Measurements from ENCODE around the gene BCAT1.

BCAT1 gene

DNA sequence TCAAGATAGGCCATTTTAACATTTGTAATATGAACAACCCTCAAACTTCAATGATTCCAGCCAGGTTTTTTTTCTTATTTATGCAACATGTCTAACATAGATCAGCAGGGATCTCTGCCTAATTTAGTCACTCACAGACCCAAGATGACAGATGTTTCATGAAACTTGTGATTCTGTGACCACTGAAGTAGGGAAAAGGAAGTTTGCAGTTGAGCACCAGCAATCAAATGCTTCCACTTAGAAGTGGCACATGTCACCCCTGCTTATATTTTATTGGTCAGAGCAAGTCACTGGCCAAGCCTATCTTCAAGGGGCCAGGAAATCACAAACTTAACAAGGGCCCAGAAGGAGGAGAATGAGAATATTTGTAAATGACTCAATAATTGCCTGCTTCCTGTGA is 150.6 kb downstream of the BCAT1 start:
- Histone ChIP-seq H3K4me1 (ENCODE audit: insufficient read depth, poor library complexity, severe bottlenecking) (no peaks in the 10 kb centered on the region), H3K27me3 (ENCODE audit: insufficient read depth, poor library complexity, severe bottlenecking) (no peaks in the 10 kb centered on the region), H3K4me3 (ENCODE audit: severe bottlenecking) (no peak overlapping the region), H3K27ac (ENCODE audit: poor library complexity, severe bottlenecking) (no peak overlapping the region), H3K9me3 (ENCODE audit: severe bottlenecking) (no peaks in the 10 kb centered on the region), H3K36me3 (ENCODE audit: low read depth) (no peaks in the 10 kb centered on the region)
- TF ChIP-seq, protein P1, sequence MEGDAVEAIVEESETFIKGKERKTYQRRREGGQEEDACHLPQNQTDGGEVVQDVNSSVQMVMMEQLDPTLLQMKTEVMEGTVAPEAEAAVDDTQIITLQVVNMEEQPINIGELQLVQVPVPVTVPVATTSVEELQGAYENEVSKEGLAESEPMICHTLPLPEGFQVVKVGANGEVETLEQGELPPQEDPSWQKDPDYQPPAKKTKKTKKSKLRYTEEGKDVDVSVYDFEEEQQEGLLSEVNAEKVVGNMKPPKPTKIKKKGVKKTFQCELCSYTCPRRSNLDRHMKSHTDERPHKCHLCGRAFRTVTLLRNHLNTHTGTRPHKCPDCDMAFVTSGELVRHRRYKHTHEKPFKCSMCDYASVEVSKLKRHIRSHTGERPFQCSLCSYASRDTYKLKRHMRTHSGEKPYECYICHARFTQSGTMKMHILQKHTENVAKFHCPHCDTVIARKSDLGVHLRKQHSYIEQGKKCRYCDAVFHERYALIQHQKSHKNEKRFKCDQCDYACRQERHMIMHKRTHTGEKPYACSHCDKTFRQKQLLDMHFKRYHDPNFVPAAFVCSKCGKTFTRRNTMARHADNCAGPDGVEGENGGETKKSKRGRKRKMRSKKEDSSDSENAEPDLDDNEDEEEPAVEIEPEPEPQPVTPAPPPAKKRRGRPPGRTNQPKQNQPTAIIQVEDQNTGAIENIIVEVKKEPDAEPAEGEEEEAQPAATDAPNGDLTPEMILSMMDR (IDR thresholded peaks at IDR 0.05; ENCODE audit: poor library complexity, severe bottlenecking): no peak
- DNase-seq (ENCODE audit: low spot score) (no peak), ATAC-seq (ENCODE audit: low read depth) (no peak)

DNA sequence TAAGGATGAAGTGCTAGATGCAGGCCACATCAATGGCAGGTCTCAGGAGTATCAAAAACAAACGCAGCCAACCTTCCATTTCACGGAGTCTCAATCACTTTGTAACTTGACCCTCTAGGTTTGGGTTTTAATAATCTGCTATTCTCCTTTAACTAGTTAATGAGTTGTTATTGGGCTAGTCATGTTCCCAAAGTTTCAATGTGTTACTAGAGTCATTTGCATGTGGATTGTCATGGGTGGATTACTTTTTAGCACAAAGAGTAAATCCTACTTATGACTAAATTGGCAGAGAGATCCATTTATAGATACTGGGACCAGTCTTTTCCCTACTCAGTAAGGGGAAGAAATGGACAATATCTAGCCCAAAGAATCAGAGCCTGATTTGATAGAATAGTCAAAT is 151.0 kb downstream of the BCAT1 start:
- ATAC-seq (ENCODE audit: low read depth) (no peak), DNase-seq (ENCODE audit: low spot score) (no peak)

DNA sequence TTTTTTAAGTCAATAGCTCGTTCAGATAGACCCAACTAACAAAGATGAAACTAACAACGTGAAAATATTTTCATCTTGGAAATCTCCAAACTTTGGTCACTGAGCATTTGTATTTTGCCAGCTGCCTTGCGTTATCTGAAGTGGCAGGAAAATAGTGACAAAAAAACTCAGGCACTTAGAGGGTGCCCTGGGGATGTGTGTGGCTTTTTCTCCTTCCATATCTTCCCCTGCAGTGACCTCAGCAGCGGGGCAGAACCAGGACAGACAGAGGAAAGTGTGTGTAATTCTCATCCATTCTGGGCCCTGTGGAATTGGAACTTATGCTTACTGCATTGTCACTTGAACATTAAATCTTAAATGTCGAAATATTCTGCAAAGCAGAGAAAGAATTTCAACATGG is 152.0 kb downstream of the BCAT1 start:
- no peak for DNase-seq (ENCODE audit: low spot score)
- H3K9me3 ChIP-seq (ENCODE audit: severe bottlenecking): no peaks in the 10 kb centered on the region
- H3K4me3 ChIP-seq (ENCODE audit: severe bottlenecking): no peak overlapping the region
- no peak overlapping the region for H3K27ac ChIP-seq (ENCODE audit: poor library complexity, severe bottlenecking)
- TF ChIP-seq, protein P1 (IDR thresholded peaks at IDR 0.05; ENCODE audit: poor library complexity, severe bottlenecking): no peak
- no peaks in the 10 kb centered on the region for H3K36me3 ChIP-seq (ENCODE audit: low read depth)
- H3K27me3 ChIP-seq (ENCODE audit: insufficient read depth, poor library complexity, severe bottlenecking): no peaks in the 10 kb centered on the region
- no peaks in the 10 kb centered on the region for H3K4me1 ChIP-seq (ENCODE audit: insufficient read depth, poor library complexity, severe bottlenecking)
- no peak for ATAC-seq (ENCODE audit: low read depth)

More for the DNA sequence above, 151.0 kb downstream of the BCAT1 start:
- Histone ChIP-seq H3K36me3 (ENCODE audit: low read depth) (no peaks in the 10 kb centered on the region), H3K4me3 (ENCODE audit: severe bottlenecking) (no peak overlapping the region), H3K9me3 (ENCODE audit: severe bottlenecking) (no peaks in the 10 kb centered on the region), H3K4me1 (ENCODE audit: insufficient read depth, poor library complexity, severe bottlenecking) (no peaks in the 10 kb centered on the region), H3K27me3 (ENCODE audit: insufficient read depth, poor library complexity, severe bottlenecking) (no peaks in the 10 kb centered on the region), H3K27ac (ENCODE audit: poor library complexity, severe bottlenecking) (no peak overlapping the region)
- TF ChIP-seq, protein P1 (IDR thresholded peaks at IDR 0.05; ENCODE audit: poor library complexity, severe bottlenecking): no peak

DNA sequence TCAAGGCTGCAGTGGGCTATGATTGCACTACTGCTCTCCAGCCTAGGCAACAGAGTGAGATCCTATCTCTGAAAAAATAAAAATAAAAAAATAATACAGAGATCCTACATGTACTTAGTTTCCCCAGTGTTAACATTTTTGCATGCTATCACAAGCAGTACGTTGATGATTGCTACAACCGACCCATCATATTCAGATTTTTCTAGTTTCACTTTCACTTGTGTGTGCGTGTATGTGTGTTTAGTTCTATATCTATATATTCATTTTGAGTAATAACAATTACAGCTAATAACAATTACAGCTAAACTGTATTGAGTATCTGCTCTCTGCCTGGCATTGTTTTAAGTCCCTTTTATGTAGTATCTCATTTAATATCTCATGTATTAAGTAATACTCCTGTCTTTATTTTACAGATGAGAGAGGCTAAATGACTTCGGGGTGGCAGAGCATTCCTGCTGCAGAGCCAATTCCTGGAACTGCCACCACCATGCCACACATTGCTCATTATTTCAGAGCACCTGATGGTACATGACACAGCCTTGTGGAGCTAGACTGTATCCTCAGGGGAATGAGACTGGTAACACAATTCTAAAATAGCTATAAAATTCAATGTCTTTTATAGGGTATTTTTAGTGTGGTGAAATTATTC is 153.1 kb downstream of the BCAT1 start:
- H3K4me3 ChIP-seq (ENCODE audit: severe bottlenecking): no peak overlapping the region
- ATAC-seq (ENCODE audit: low read depth): no peak

DNA sequence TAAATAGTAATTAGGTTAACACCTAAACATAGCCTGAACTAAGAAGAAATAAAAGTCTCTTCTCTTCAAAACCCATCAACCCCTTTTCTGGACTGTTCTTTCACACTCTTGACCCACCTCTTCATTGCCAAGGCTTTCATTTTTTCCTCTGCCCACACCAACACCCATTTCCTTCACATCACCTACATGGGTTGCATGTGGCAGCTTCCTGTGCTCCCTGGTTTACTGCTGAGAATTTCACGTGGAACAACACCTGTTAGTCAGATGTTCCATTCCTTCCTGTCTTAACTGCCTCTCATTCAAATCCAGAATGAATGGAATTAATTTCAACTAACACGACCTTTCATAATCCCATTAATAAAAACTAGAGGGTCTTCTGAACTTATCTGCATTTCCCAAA is 157.3 kb downstream of the BCAT1 start:
- Histone ChIP-seq H3K27ac (ENCODE audit: poor library complexity, severe bottlenecking) (no peak overlapping the region), H3K4me1 (ENCODE audit: insufficient read depth, poor library complexity, severe bottlenecking) (no peaks in the 10 kb centered on the region), H3K27me3 (ENCODE audit: insufficient read depth, poor library complexity, severe bottlenecking) (no peaks in the 10 kb centered on the region), H3K4me3 (ENCODE audit: severe bottlenecking) (no peak overlapping the region), H3K9me3 (ENCODE audit: severe bottlenecking) (no peaks in the 10 kb centered on the region), H3K36me3 (ENCODE audit: low read depth) (no peaks in the 10 kb centered on the region)
- DNase-seq (ENCODE audit: low spot score) (no peak), ATAC-seq (ENCODE audit: low read depth) (no peak)
- TF ChIP-seq, protein P1 (IDR thresholded peaks at IDR 0.05; ENCODE audit: poor library complexity, severe bottlenecking): no peak

More for the DNA sequence above, 153.1 kb downstream of the BCAT1 start:
- TF ChIP-seq, protein P1 (IDR thresholded peaks at IDR 0.05; ENCODE audit: poor library complexity, severe bottlenecking): no peak
- no peak overlapping the region for H3K27ac ChIP-seq (ENCODE audit: poor library complexity, severe bottlenecking)
- no peak for DNase-seq (ENCODE audit: low spot score)
- H3K27me3 ChIP-seq (ENCODE audit: insufficient read depth, poor library complexity, severe bottlenecking): no peaks in the 10 kb centered on the region
- no peaks in the 10 kb centered on the region for H3K4me1 ChIP-seq (ENCODE audit: insufficient read depth, poor library complexity, severe bottlenecking)
- no peaks in the 10 kb centered on the region for H3K36me3 ChIP-seq (ENCODE audit: low read depth)
- H3K9me3 ChIP-seq (ENCODE audit: severe bottlenecking): no peaks in the 10 kb centered on the region

All from RWPE2 (cell line).